Fibroblast of pulmonary artery (primary cell): ENCODE data around the gene PWP2.
"Not testable (repeated sequence)": the region's sequence is repeated elsewhere in the genome, so short reads cannot be mapped to it uniquely, and the experiment has no call there.

Experiments
- DNase-seq: peaks from one replicate; pipeline ENCODE4 v3.0.0-alpha.2; 2010; ENCODE audit warnings: low read depth
- H3K4me3 ChIP-seq: replicated peaks from 2 replicates; pipeline ENCODE4 v1.5.1; 2011; ENCODE audit warnings: low read depth, mild to moderate bottlenecking, control low read depth, low read length, moderate library complexity

PWP2 gene

DNA sequence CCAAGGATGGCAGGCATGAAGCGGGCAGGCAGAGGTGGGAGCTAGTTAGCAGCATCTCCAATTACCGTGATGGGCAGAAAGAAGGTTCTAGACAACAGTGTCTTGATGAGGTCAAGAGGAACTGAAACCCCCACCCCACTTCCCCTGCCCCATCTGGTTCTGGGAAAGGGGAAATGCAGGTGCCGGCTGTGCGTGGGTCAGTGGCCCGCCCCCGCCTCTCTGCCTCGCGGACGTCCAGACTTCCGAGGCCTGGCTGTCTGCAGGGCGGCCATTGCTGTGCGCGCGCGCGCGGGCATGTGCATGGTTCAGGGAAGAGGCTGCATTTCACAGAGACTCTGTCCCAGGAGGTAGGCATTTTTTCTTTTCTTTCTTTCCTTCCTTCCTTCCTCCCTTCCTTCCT lies 68.0 kb downstream of the PWP2 start:
- H3K4me3 ChIP-seq, DNase-seq: not testable (repeated sequence)

DNA sequence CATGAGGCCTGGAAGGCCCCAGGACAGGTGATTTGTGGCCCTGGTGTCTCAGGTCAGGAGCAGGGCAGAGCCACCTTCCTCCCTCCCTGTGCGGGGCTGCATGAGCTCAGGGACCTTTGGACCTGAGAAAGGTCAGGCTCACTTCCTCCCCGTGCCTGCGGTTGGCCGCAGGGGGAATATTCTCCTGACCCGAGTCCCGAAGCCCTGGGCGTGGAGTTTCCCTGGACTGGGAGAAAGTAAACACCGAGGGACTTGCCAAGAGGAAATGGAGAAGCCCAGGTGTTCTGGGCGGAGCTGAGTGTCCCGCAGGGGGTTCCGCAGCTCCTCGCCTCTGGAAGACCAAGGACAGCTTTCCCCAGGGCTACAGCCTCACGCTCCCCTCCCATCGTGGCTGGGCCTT lies 68.9 kb downstream of the PWP2 start:
- DNase-seq, H3K4me3 ChIP-seq: not testable (repeated sequence)
